ENCODE results near the gene VPS45.
A peak's percentile ranks its signal among the peaks of the same experiment; 100 is the strongest.
"Not testable (repeated sequence)": the region's sequence is repeated elsewhere in the genome, so short reads cannot be mapped to it uniquely, and the experiment has no call there.

VPS45 gene

GRCh38 chr1:150159550-150159949 is 92.0 kb downstream of the VPS45 start:
- DNase-seq (ENCODE audit: low read depth in 2 of 2) = no peak

- DNase-seq (ENCODE audit: low read depth in 2 of 2) = no peak
Measured at GRCh38 chr1:150160964-150161621, 93.5 kb downstream of the VPS45 start.

GRCh38 chr1:150161747-150162581 is 94.4 kb downstream of the VPS45 start:
- no peak for DNase-seq (ENCODE audit: low read depth in 2 of 2)

GRCh38 chr1:150162582-150162861 is 94.9 kb downstream of the VPS45 start:
- no peak for DNase-seq (ENCODE audit: low read depth in 2 of 2)

- no peak for DNase-seq (ENCODE audit: low read depth in 2 of 2)
Measured at GRCh38 chr1:150162862-150163706, 95.5 kb downstream of the VPS45 start.

- no peak for DNase-seq (ENCODE audit: low read depth in 2 of 2)
Measured at GRCh38 chr1:150164224-150164623, 96.6 kb downstream of the VPS45 start.

- no peak for DNase-seq (ENCODE audit: low read depth in 2 of 2)
Measured at GRCh38 chr1:150164779-150165178, 97.2 kb downstream of the VPS45 start.

- peak in 1 of 2 donors; percentile 27 for DNase-seq (ENCODE audit: low read depth in 2 of 2)
Measured at GRCh38 chr1:150165622-150166612, 98.3 kb downstream of the VPS45 start.

GRCh38 chr1:150168960-150169601 is 101.5 kb downstream of the VPS45 start:
- peak in 1 of 2 donors; percentile 22 for DNase-seq (ENCODE audit: low read depth in 2 of 2)

GRCh38 chr1:150171801-150172200 is 104.2 kb downstream of the VPS45 start:
- no peak for DNase-seq (ENCODE audit: low read depth in 2 of 2)

GRCh38 chr1:150173141-150173585 is 105.6 kb downstream of the VPS45 start:
- no peak for DNase-seq (ENCODE audit: low read depth in 2 of 2)

GRCh38 chr1:150176593-150176992 is 109.0 kb downstream of the VPS45 start:
- no peak for DNase-seq (ENCODE audit: low read depth in 2 of 2)

- no peak for DNase-seq (ENCODE audit: low read depth in 2 of 2)
Measured at GRCh38 chr1:150178548-150178947, 111.0 kb downstream of the VPS45 start.

GRCh38 chr1:150179867-150180266 is 112.3 kb downstream of the VPS45 start:
- no peak for DNase-seq (ENCODE audit: low read depth in 2 of 2)

GRCh38 chr1:150180474-150180873 is 112.9 kb downstream of the VPS45 start:
- no peak for DNase-seq (ENCODE audit: low read depth in 2 of 2)

GRCh38 chr1:150182247-150182646 is 114.7 kb downstream of the VPS45 start:
- DNase-seq (ENCODE audit: low read depth in 2 of 2) = no peak

GRCh38 chr1:150183061-150183460 is 115.5 kb downstream of the VPS45 start:
- no peak for DNase-seq (ENCODE audit: low read depth in 2 of 2)

- DNase-seq (ENCODE audit: low read depth in 2 of 2) = no peak
Measured at GRCh38 chr1:150185481-150185880, 117.9 kb downstream of the VPS45 start.

- not testable (repeated sequence) for DNase-seq (ENCODE audit: low read depth in 2 of 2)
Measured at GRCh38 chr1:150186438-150186788, 118.8 kb downstream of the VPS45 start.

- DNase-seq (ENCODE audit: low read depth in 2 of 2) = no peak
Measured at GRCh38 chr1:150186789-150187559, 119.4 kb downstream of the VPS45 start.

Data from stimulated activated CD8-positive, alpha-beta memory T cell treated with anti-CD3 and anti-CD28 coated beads, Interleukin-7, amount 100 ng/mL, for 1 hour (primary cell).